CD4-positive, alpha-beta T cell treated with Interleukin-15 for 1 hour (primary cell): ENCODE measurements around the gene LRP5.
"Not testable (repeated sequence)": the region's sequence is repeated elsewhere in the genome, so short reads cannot be mapped to it uniquely, and the experiment has no call there.

Source experiments
- DNase-seq: peaks from one replicate; pipeline ENCODE4 v3.0.0-alpha.2; 2020

The LRP5 gene

GRCh38 chr11:68398995-68399851, 86.8 kb downstream of the LRP5 start:
- DNase-seq: no peak

GRCh38 chr11:68399916-68400315, 87.5 kb downstream of the LRP5 start:
- DNase-seq: no peak

GRCh38 chr11:68400584-68400983, 88.2 kb downstream of the LRP5 start:
- DNase-seq: not testable (repeated sequence)

GRCh38 chr11:68401856-68402255, 89.5 kb downstream of the LRP5 start:
- no peak for DNase-seq

- no peak for DNase-seq
These were observed 90.1 kb downstream of the LRP5 start for GRCh38 chr11:68402355-68403031.

- no peak for DNase-seq
These were observed 91.0 kb downstream of the LRP5 start for GRCh38 chr11:68403424-68403823.

- no peak for DNase-seq
These were observed 91.4 kb downstream of the LRP5 start for GRCh38 chr11:68403831-68404230.

GRCh38 chr11:68406324-68407313, 94.2 kb downstream of the LRP5 start:
- DNase-seq: no peak

- DNase-seq: no peak
These were observed 96.1 kb downstream of the LRP5 start for GRCh38 chr11:68408512-68408911.

- DNase-seq: no peak
These were observed 97.5 kb downstream of the LRP5 start for GRCh38 chr11:68409748-68410344.

GRCh38 chr11:68411501-68411991, 99.2 kb downstream of the LRP5 start:
- DNase-seq: no peak

GRCh38 chr11:68412593-68413475, 100.4 kb downstream of the LRP5 start:
- DNase-seq: no peak

GRCh38 chr11:68413591-68413999, 101.2 kb downstream of the LRP5 start:
- DNase-seq: no peak

- no peak for DNase-seq
These were observed 102.3 kb downstream of the LRP5 start for GRCh38 chr11:68414496-68415221.

- DNase-seq: no peak
These were observed 103.7 kb downstream of the LRP5 start for GRCh38 chr11:68416070-68416578.

- no peak for DNase-seq
These were observed 106.3 kb downstream of the LRP5 start for GRCh38 chr11:68418648-68419047.

GRCh38 chr11:68420171-68420570, 107.8 kb downstream of the LRP5 start:
- DNase-seq: no peak

GRCh38 chr11:68423481-68423880, 111.1 kb downstream of the LRP5 start:
- DNase-seq: no peak

GRCh38 chr11:68424101-68424632, 111.8 kb downstream of the LRP5 start:
- DNase-seq: no peak
